Measurements from ENCODE around the gene SLC44A1.

The SLC44A1 gene

DNA sequence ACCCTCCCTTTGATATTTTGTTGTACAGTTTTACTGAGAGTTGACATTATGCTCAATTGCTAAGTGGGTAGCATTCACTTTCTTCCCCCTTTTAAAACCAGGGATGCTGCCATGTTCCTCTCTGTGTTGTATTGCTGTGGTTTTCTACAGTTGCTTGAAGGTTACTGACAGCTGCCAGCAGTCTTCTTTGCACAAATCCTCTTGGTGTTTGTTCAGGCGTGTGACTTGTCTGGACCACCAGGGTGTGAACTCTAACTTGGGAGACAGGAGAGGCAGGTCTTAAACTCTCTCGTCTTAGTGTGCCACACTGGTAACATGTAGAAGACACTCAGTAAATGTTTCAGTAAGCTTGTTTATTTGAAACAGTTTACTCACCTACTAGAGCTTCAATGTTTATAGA lies 25.1 kb downstream of the SLC44A1 start:
- Histone ChIP-seq H3K27ac (replicated peaks) (no peak overlapping the region), H3K27me3 (ENCODE audit: insufficient read depth, poor library complexity, severe bottlenecking) (no peaks in the 10 kb centered on the region), H3K4me3 (replicated peaks; ENCODE audit: insufficient read depth, low read length) (no peak overlapping the region)
- TF ChIP-seq, protein P1, sequence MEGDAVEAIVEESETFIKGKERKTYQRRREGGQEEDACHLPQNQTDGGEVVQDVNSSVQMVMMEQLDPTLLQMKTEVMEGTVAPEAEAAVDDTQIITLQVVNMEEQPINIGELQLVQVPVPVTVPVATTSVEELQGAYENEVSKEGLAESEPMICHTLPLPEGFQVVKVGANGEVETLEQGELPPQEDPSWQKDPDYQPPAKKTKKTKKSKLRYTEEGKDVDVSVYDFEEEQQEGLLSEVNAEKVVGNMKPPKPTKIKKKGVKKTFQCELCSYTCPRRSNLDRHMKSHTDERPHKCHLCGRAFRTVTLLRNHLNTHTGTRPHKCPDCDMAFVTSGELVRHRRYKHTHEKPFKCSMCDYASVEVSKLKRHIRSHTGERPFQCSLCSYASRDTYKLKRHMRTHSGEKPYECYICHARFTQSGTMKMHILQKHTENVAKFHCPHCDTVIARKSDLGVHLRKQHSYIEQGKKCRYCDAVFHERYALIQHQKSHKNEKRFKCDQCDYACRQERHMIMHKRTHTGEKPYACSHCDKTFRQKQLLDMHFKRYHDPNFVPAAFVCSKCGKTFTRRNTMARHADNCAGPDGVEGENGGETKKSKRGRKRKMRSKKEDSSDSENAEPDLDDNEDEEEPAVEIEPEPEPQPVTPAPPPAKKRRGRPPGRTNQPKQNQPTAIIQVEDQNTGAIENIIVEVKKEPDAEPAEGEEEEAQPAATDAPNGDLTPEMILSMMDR (IDR thresholded peaks at IDR 0.05; ENCODE audit: insufficient read depth, low read length), result no peak
- TF ChIP-seq SPI1 (IDR thresholded peaks at IDR 0.05; ENCODE audit: borderline replicate concordance, low read depth) (no peak), GABPA (IDR thresholded peaks at IDR 0.05; ENCODE audit: low read depth) (no peak), POLR2AphosphoS5 (IDR thresholded peaks at IDR 0.05; ENCODE audit: low read depth) (no peak)
- TF ChIP-seq, protein P2, sequence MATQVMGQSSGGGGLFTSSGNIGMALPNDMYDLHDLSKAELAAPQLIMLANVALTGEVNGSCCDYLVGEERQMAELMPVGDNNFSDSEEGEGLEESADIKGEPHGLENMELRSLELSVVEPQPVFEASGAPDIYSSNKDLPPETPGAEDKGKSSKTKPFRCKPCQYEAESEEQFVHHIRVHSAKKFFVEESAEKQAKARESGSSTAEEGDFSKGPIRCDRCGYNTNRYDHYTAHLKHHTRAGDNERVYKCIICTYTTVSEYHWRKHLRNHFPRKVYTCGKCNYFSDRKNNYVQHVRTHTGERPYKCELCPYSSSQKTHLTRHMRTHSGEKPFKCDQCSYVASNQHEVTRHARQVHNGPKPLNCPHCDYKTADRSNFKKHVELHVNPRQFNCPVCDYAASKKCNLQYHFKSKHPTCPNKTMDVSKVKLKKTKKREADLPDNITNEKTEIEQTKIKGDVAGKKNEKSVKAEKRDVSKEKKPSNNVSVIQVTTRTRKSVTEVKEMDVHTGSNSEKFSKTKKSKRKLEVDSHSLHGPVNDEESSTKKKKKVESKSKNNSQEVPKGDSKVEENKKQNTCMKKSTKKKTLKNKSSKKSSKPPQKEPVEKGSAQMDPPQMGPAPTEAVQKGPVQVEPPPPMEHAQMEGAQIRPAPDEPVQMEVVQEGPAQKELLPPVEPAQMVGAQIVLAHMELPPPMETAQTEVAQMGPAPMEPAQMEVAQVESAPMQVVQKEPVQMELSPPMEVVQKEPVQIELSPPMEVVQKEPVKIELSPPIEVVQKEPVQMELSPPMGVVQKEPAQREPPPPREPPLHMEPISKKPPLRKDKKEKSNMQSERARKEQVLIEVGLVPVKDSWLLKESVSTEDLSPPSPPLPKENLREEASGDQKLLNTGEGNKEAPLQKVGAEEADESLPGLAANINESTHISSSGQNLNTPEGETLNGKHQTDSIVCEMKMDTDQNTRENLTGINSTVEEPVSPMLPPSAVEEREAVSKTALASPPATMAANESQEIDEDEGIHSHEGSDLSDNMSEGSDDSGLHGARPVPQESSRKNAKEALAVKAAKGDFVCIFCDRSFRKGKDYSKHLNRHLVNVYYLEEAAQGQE (IDR thresholded peaks at IDR 0.05; ENCODE audit: insufficient replicate concordance, low read depth), result no peak
- no peak for DNase-seq (ENCODE audit: low read depth in 1 of 2, low spot score in 1 of 2)

DNA sequence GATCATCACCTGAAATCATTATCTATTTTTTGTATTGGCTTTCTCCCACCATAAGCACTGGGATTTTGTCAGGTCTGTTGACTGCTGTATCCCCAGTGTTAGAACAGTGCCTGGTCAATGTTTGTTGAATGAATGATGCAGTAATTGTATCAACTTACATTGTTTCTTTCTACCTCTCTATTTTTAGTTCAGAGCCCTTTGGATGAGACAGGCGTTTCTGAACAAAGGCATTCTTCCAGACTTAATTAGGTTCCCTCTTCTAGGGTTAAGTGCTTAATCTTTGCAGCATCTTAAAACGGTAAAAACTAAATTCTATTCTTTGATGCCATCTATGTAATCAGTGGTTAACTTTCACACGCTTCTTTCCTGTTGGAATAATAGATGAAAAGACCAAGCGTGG lies 26.3 kb downstream of the SLC44A1 start:
- no peak for DNase-seq (ENCODE audit: low read depth in 1 of 2, low spot score in 1 of 2)
- Histone ChIP-seq H3K4me3 (replicated peaks; ENCODE audit: insufficient read depth, low read length) (no peak overlapping the region), H3K27me3 (ENCODE audit: insufficient read depth, poor library complexity, severe bottlenecking) (no peaks in the 10 kb centered on the region), H3K27ac (replicated peaks) (no peak overlapping the region)
- TF ChIP-seq, protein P1 (IDR thresholded peaks at IDR 0.05; ENCODE audit: insufficient read depth, low read length), result no peak
- TF ChIP-seq GABPA (IDR thresholded peaks at IDR 0.05; ENCODE audit: low read depth) (no peak), POLR2AphosphoS5 (IDR thresholded peaks at IDR 0.05; ENCODE audit: low read depth) (no peak), SPI1 (IDR thresholded peaks at IDR 0.05; ENCODE audit: borderline replicate concordance, low read depth) (no peak)
- TF ChIP-seq, protein P2 (IDR thresholded peaks at IDR 0.05; ENCODE audit: insufficient replicate concordance, low read depth), result no peak

DNA sequence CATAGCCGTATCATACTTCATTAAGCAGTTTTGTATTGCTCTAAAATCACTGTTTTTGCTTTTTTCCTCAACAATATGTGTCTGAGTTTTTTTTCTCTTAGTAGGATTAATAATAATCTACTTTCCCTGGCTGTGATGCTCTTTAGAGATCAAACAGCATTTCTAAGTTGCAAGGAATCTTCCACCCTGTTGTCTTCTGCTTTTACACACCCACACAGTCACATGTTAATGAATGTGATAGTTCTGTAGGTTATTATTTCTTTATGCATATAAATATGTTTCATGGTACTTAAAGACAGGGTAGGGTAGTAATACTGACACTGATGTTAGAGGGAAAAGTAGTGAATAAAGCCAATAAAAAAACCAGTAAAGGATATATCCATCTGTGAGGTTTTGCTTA lies 29.3 kb downstream of the SLC44A1 start:
- Histone ChIP-seq H3K27ac (replicated peaks) (no peak overlapping the region), H3K4me3 (replicated peaks; ENCODE audit: insufficient read depth, low read length) (no peak overlapping the region)
- DNase-seq (ENCODE audit: low read depth in 1 of 2, low spot score in 1 of 2), result no peak

More for the DNA sequence above, 29.3 kb downstream of the SLC44A1 start:
- no peak for TF ChIP-seq SPI1 (IDR thresholded peaks at IDR 0.05; ENCODE audit: borderline replicate concordance, low read depth)
- no peak for TF ChIP-seq GABPA (IDR thresholded peaks at IDR 0.05; ENCODE audit: low read depth)
- TF ChIP-seq, protein P2 (IDR thresholded peaks at IDR 0.05; ENCODE audit: insufficient replicate concordance, low read depth), result no peak
- TF ChIP-seq, protein P1 (IDR thresholded peaks at IDR 0.05; ENCODE audit: insufficient read depth, low read length), result no peak
- TF ChIP-seq POLR2AphosphoS5 (IDR thresholded peaks at IDR 0.05; ENCODE audit: low read depth), result no peak
- H3K27me3 ChIP-seq (ENCODE audit: insufficient read depth, poor library complexity, severe bottlenecking), result no peaks in the 10 kb centered on the region
